ENCODE measurements around the gene CAMKK2. TPM values are rescaled to one million over a fixed set of nuclear protein-coding genes. Genes with fewer than 3 reads are reported as not detected.
A peak's percentile ranks its signal among the peaks of the same experiment; 100 is the strongest.

The CAMKK2 gene
- total and polyA plus RNA-seq, 2 of the 13 experiments (the other 11 are each of a cell fraction or from before 2014, with no cell fraction given) = 18.8 to 20.0 TPM

DNA sequence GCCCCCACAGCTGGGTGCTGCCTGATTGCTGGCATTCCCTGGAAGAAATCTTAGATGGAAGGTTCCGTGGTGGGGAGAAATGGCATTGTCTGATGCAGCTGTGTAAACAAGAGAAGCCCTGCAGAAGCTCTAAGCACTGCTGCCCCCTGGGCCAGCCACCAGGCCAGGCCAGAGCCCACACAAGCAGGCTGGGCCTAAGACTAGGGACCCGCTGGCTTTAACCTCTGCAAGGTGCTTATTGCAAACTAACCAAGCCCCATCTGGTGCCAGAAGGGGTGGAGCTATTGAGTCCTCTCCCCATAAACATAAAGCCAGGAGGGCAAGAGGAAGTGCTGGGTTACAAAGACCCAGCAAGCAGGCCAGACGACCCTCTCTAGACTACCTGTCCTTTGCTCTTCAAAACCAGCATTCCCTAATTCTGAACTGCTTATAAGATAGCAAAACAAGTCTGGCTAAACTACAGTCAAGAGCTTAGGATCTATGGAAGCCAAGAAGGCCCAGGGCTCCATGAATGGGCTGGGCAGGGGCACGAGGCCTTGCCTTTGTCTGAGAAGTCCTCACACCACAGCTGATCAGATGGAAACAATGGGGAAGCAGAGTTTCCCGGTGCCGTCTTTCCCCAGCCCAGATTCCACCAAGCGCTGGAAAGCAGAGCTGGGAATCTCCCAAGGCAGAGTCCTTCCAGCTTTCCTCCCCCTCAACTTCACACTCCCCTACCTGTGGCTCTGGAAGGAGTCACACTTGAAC lies 57.7 kb downstream of the CAMKK2 start:
- FAIRE-seq (no peak), ATAC-seq (peak; percentile 34; the same call in 2 of the 3 replicates), DNase-seq (ENCODE audit: low spot score) (no peak)
- Histone ChIP-seq H3K4me2 (ENCODE audit: low read depth, low read length) (no peak overlapping the region), H3K4me1 (ENCODE audit: insufficient read depth, low read length) (no peaks in the 10 kb centered on the region), H3K36me3 (replicated peaks in 1 of 2; ENCODE audit: control insufficient read depth in 1 of 2, insufficient read depth in 2 of 2, low read length in 2 of 2) (peaks cover 11 to 22% of the 10 kb centered on the region in 2 experiments; a peak in 3 of 5 replicates), H4K20me1 (ENCODE audit: insufficient read depth, low read length) (no peaks in the 10 kb centered on the region), H3K27me3 (ENCODE audit: control insufficient read depth in 1 of 2, insufficient read depth in 2 of 2, low read length in 2 of 2) (no peaks in the 10 kb centered on the region), H2AFZ (ENCODE audit: low read length) (no peak overlapping the region), H3K9ac (ENCODE audit: insufficient read depth, low read depth, low read length) (no peak overlapping the region), H3K9me3 (ENCODE audit: low read length) (no peaks in the 10 kb centered on the region), H3K4me3 (replicated peaks in 1 of 3; ENCODE audit: insufficient read depth in 1 of 3, low read depth in 2 of 3, low read length in 3 of 3) (no peak overlapping the region), H3K79me2 (ENCODE audit: insufficient read depth, low read length) (no peaks in the 10 kb centered on the region), H3K27ac (ENCODE audit: extremely low read length, insufficient read depth, low read length) (no peak overlapping the region)
- in situ Hi-C loops (cut with HindIII; ENCODE audit: extremely low pct_ligation_motif_present, low pct_unique_long_range_greater_than_20kb) = no loop called here
- WGBS (ENCODE audit: low lambda C conversion rate) = 93% methylated on average over 6 of the region's 7 CpGs
- CTCF ChIA-PET (ENCODE audit: low intra/inter-chr PET ratio, low total read pairs) = no interaction called here
- no TSS peak for BruUV-seq (replicated peaks)
- POLR2A ChIA-PET = no interaction called here
- intact Hi-C loops (cut with micrococcal nuclease; ENCODE audit: unreplicated experiment) = no loop called here
- TF ChIP-seq, protein P1, sequence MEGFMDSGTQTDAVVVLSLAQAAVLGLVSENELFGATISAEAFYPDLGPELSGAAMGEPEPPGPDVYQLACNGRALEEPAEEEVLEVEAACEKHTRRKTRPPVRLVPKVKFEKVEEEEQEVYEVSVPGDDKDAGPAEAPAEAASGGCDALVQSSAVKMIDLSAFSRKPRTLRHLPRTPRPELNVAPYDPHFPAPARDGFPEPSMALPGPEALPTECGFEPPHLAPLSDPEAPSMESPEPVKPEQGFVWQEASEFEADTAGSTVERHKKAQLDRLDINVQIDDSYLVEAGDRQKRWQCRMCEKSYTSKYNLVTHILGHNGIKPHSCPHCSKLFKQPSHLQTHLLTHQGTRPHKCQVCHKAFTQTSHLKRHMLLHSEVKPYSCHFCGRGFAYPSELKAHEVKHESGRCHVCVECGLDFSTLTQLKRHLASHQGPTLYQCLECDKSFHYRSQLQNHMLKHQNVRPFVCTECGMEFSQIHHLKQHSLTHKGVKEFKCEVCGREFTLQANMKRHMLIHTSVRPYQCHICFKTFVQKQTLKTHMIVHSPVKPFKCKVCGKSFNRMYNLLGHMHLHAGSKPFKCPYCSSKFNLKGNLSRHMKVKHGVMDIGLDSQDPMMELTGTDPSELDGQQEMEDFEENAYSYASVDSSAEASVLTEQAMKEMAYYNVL (CRISPR knock-in tag; IDR thresholded peaks at IDR 0.05; ENCODE audit: borderline replicate concordance) = no peak
- TF ChIP-seq AGO1 (IDR thresholded peaks at IDR 0.05; ENCODE audit: low read depth, low read length, poor library complexity, severe bottlenecking) (no peak), ZNF225 (CRISPR knock-in tag; IDR thresholded peaks at IDR 0.05) (no peak), FOXA1 (IDR thresholded peaks at IDR 0.05) (no peak), FOXA1 (CRISPR knock-in tag; IDR thresholded peaks at IDR 0.05) (peak; percentile 41; the same call in 1 of the 2 replicates), ZNF563 (CRISPR knock-in tag; IDR thresholded peaks at IDR 0.05) (no peak), ZNF572 (CRISPR knock-in tag; IDR thresholded peaks at IDR 0.05) (no peak)
- TF ChIP-seq, protein P2, sequence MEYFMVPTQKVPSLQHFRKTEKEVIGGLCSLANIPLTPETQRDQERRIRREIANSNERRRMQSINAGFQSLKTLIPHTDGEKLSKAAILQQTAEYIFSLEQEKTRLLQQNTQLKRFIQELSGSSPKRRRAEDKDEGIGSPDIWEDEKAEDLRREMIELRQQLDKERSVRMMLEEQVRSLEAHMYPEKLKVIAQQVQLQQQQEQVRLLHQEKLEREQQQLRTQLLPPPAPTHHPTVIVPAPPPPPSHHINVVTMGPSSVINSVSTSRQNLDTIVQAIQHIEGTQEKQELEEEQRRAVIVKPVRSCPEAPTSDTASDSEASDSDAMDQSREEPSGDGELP (IDR thresholded peaks at IDR 0.05; ENCODE audit: borderline replicate concordance, low read depth) = peak; percentile 51; the same call in 1 of the 2 replicates
